ENCODE results near the gene RNASE4.

DNA sequence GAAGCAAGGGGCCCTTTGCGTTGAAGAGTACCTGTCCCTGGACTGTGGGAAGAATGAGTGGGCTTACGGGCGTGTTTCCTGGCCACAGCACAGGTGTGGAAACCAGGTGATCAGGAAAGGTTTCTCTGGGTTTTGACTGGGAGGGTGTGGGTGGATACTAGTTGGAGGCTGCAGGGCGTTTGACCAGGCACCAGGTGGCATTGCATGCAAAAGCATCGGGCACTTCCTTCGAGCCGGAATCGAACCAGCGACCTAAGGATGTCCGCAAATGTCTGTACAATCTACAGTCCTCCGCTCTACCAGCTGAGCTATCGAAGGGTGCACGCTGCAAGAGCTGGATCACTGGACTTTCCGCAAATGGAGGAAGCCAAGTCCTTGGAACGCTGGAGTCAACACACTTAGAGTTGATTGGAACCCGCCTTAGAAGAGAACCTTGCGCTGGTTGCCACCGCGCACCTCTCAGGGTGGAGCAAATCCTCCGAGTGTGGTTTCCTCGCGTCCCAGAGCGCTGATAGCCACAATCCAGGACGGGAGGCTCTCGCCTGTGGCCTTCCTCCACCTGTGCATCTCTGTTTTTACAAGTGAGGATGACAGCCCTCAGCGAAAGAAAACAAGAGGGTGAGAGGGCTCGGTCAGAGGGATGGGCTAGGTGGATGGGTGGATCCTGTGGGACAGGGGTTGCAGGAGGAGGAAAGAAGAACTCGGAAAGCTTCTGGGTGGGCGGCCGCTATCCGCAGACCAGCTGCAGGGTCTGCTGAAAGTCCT, 21.2 kb upstream of the RNASE4 start:
- no peak for TF ChIP-seq EZH2 (IDR thresholded peaks at IDR 0.05; ENCODE audit: low read length)
- TF ChIP-seq, protein P1, sequence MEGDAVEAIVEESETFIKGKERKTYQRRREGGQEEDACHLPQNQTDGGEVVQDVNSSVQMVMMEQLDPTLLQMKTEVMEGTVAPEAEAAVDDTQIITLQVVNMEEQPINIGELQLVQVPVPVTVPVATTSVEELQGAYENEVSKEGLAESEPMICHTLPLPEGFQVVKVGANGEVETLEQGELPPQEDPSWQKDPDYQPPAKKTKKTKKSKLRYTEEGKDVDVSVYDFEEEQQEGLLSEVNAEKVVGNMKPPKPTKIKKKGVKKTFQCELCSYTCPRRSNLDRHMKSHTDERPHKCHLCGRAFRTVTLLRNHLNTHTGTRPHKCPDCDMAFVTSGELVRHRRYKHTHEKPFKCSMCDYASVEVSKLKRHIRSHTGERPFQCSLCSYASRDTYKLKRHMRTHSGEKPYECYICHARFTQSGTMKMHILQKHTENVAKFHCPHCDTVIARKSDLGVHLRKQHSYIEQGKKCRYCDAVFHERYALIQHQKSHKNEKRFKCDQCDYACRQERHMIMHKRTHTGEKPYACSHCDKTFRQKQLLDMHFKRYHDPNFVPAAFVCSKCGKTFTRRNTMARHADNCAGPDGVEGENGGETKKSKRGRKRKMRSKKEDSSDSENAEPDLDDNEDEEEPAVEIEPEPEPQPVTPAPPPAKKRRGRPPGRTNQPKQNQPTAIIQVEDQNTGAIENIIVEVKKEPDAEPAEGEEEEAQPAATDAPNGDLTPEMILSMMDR (optimal IDR thresholded peaks at IDR 0.05 in 1 of 3, IDR thresholded peaks at IDR 0.05 in 1 of 3, conservative IDR thresholded peaks at IDR 0.05 in 1 of 3; ENCODE audit: extremely low read depth in 1 of 3, insufficient read depth in 2 of 3, low read length in 3 of 3), result peak; percentile 52 to 62 (median 62)
